22Rv1 (cell line): ENCODE measurements around the gene VASN.

Source experiments
- ZFX ChIP-seq: fragments of 450-650 bp; IDR thresholded peaks from 2 replicates; pipeline ENCODE4 v1.6.1; 2017; ENCODE audit warnings: antibody characterized with exemption, borderline replicate concordance
- TF ChIP-seq, protein P1 (sequence below): fragments of 450-650 bp; IDR thresholded peaks from 2 replicates; pipeline ENCODE4 v1.5.1; 2017; ENCODE audit warnings: mild to moderate bottlenecking

DNA sequence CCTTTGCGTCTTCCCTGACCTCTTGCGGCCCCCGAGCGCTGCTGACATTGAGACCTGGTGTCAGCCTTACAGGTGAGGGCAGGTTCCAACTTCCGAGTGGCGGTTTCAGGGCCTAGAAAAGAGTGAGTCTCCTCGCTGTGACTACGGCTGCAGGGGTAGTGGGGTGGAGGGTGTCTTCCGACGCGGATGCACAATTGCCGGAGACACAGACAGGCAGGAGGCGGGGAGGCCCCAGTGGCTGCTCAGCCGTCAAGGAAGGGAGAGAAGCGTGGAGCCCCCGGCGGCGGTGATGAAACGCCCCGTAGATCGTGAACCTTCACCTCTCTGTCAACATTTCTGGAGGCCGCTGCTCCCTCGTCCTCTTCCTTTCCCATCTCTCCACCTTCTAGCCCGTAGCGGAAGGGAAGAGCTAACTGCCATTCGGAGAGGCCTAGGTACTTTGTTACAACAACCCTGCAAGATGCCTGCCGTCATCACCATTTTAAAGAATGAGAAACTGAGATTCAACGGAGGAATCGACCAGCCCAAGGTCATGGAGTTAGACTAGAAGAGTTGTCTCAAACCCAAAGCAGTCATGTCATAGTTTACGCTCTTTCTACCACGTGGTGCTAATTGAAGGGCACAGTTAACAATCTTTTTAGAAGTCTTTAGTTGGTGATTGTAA lies 54.5 kb downstream of the VASN start:
- TF ChIP-seq, protein P1, sequence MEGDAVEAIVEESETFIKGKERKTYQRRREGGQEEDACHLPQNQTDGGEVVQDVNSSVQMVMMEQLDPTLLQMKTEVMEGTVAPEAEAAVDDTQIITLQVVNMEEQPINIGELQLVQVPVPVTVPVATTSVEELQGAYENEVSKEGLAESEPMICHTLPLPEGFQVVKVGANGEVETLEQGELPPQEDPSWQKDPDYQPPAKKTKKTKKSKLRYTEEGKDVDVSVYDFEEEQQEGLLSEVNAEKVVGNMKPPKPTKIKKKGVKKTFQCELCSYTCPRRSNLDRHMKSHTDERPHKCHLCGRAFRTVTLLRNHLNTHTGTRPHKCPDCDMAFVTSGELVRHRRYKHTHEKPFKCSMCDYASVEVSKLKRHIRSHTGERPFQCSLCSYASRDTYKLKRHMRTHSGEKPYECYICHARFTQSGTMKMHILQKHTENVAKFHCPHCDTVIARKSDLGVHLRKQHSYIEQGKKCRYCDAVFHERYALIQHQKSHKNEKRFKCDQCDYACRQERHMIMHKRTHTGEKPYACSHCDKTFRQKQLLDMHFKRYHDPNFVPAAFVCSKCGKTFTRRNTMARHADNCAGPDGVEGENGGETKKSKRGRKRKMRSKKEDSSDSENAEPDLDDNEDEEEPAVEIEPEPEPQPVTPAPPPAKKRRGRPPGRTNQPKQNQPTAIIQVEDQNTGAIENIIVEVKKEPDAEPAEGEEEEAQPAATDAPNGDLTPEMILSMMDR = no peak
- TF ChIP-seq ZFX = no peak
